Measurements from ENCODE around the gene ZNF165.
"Not testable (repeated sequence)": the region's sequence is repeated elsewhere in the genome, so short reads cannot be mapped to it uniquely, and the experiment has no call there.

Gene ZNF165

DNA sequence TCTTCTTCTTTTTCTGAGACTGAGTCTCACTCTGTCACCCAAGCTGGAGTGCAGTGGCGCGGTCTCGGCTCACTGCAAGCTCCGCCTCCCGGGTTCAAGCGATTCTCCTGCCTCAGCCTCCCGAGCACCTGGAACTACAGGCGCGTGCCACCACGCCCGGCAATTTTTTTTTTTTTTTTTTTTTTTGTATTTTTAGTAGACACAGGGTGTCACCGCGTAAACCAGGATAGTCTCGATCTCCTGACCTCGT is at the start of gene ZNF165:
Gene ZNF165, plus strand, starts transcription at position 188 of the 250 bp plus-strand sequence. CDS start 4,913 bp downstream, outside the sequence.
- FAIRE-seq = not testable (repeated sequence)

GRCh38 chr6:28053584-28053983 is 26.8 kb upstream of the ZNF165 start:
- no peak for FAIRE-seq

- no peak for FAIRE-seq
Measured at GRCh38 chr6:28060405-28060804, 20.0 kb upstream of the ZNF165 start.

- FAIRE-seq = no peak
Measured at GRCh38 chr6:28064272-28064671, 16.1 kb upstream of the ZNF165 start.

- FAIRE-seq = no peak
Measured at GRCh38 chr6:28068067-28068466, 12.3 kb upstream of the ZNF165 start.

- FAIRE-seq = not testable (repeated sequence)
Measured at GRCh38 chr6:28070968-28071367, 9.4 kb upstream of the ZNF165 start.

- FAIRE-seq = no peak
Measured at GRCh38 chr6:28078050-28078449, 2.3 kb upstream of the ZNF165 start.

GRCh38 chr6:28078836-28079235 is 1.5 kb upstream of the ZNF165 start:
- FAIRE-seq = no peak

DNA sequence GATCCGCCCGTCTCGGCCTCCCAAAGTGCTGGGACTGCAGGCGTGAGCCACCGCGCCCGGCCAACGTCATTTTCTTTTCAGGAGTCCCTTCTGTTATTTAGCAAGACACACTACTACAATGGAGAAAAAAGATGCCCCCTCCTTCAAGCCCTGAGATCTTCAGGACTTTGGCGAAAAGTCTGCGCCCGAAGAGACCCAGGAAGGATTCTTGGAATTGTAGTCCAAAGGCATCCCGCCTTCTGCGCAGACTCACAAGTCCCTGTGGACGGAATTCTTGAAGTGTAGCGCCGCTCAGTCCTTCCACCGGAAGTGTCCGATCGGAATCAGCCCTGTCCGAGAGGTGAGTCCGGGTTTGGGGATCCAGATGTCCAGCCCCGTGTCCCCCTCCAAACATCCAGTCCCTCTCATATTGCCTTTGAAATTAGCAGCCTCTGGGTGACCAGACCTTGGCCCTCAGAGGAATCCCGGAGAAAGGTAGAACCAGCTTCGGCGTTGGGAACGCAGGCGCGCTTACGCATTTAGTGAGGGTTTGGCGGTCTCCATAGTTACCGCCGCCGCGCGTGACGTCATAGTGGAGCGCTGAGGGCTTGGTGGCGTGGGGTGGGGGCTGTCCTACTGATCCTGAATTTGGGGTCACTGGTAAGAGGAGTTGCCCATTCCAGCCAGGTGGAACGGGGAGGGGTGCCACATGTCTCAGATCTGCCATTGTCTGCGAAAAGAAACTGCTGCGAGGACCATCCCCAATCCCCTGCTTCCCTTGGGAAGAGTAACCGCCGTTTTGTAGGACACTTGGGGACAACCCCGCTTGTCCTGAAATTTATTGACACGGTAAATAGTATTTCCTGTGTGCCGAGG is 490 bp downstream of the ZNF165 start:
- FAIRE-seq = no peak

GRCh38 chr6:28081486-28081751 is 1.1 kb downstream of the ZNF165 start:
- FAIRE-seq = no peak

GRCh38 chr6:28082939-28083338 is 2.6 kb downstream of the ZNF165 start:
- FAIRE-seq = no peak

- no peak for FAIRE-seq
Measured at GRCh38 chr6:28089054-28089453, 8.7 kb downstream of the ZNF165 start.

- FAIRE-seq = no peak
Measured at GRCh38 chr6:28090917-28091586, 10.7 kb downstream of the ZNF165 start.

- not testable (repeated sequence) for FAIRE-seq
Measured at GRCh38 chr6:28102222-28102621, 21.9 kb downstream of the ZNF165 start.

DNA sequence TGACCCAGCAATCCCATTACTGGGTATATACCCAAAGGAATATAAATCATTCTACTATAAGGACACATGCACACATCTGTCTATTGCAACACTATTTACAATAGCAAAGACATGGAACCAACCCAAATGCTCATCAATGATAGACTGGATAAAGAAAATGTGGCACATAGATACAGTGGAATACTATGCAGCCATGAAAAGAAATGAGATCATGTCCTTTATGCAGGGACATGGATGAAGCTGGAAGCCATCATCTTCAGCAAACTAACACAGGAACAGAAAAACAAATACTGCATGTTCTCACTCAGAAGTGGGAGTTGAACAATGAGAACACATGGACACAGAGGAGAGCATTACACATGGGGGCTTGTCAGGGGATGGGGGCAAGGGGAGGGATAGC is 22.3 kb downstream of the ZNF165 start:
- FAIRE-seq = not testable (repeated sequence)

GRCh38 chr6:28104392-28105244 is 24.2 kb downstream of the ZNF165 start:
- FAIRE-seq = no peak

GRCh38 chr6:28105245-28105639 is 24.9 kb downstream of the ZNF165 start:
- FAIRE-seq = no peak

- no peak for FAIRE-seq
Measured at GRCh38 chr6:28107506-28107905, 27.1 kb downstream of the ZNF165 start.

GRCh38 chr6:28111964-28112363 is 31.6 kb downstream of the ZNF165 start:
- no peak for FAIRE-seq

- no peak for FAIRE-seq
Measured at GRCh38 chr6:28115799-28116198, 35.4 kb downstream of the ZNF165 start.

DNA sequence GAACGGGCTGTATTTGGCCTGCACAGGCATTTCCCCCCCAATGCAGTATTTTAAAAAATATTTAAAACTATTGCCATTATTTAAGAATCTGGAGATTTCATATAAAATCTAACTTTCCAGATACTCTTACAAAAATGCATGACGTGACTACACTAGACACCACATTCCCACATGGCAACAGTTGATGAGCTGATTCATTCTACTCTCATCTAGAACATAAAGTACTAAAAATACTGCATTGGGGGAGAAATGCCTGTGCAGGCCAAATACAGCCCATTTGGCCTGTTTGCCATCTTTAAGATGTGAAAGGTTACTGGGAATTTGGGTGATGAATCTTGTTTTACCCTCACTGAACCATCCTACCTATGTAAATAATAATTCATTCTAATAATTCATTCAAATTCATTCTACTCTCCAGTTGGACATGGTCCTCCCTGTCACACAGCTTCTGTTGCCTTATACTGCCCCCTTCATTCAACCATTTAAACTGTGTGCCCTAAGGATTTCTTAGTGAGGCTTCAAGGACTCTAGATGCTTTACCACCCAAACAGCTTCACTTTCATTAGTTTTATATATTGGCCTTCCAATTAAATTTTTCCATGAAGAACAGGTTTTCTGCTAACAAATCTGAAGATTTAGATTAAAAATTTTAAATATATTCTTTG is 37.1 kb downstream of the ZNF165 start:
- FAIRE-seq = no peak

GRCh38 chr6:28118217-28118616 is 37.8 kb downstream of the ZNF165 start:
- FAIRE-seq = no peak

DNA sequence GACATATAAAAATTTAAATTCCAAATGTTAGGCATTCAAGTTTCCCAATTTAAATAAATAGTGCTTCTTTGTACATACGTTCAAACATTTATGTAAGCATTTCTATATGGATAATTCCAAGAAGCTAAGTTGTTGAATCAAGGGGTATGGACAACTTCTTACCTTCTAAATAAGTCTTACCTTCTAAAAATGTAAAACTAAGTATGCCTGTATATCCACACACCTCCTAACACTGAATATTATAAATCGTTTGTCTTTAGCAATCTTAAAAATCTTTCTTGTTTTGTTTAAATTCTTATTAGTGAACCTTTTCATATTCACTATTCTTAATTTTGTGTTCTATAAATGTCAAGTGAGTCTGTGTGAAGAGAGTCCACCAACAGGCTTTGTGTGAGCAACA is 41.5 kb downstream of the ZNF165 start:
- no peak for FAIRE-seq

All from TTC549 (cell line).